Measurements from ENCODE around the gene ZNF528.
A peak's percentile ranks its signal among the peaks of the same experiment; 100 is the strongest.

ZNF528 gene

GRCh38 chr19:52444506-52444905 lies 46.9 kb downstream of the ZNF528 start:
- H3K27ac Mint-ChIP-seq, result no peak overlapping the region
- H3K9me3 Mint-ChIP-seq, result peaks cover 91% of the 10 kb centered on the region
- H3K27me3 Mint-ChIP-seq (ENCODE audit: low read depth, poor library complexity), result peaks cover 3% of the 10 kb centered on the region
- no peaks in the 10 kb centered on the region for H3K4me1 Mint-ChIP-seq
- H3K4me3 Mint-ChIP-seq, result no peak overlapping the region
- DNase-seq, result no peak
- no peaks in the 10 kb centered on the region for H3K36me3 Mint-ChIP-seq (ENCODE audit: low read depth)
- TF ChIP-seq CTCF (IDR thresholded peaks at IDR 0.05), result no peak

GRCh38 chr19:52451241-52451640 lies 53.6 kb downstream of the ZNF528 start:
- no peak overlapping the region for H3K27ac Mint-ChIP-seq
- H3K4me3 Mint-ChIP-seq, result no peak overlapping the region
- peaks cover 91% of the 10 kb centered on the region for H3K9me3 Mint-ChIP-seq
- TF ChIP-seq CTCF (IDR thresholded peaks at IDR 0.05), result no peak
- H3K36me3 Mint-ChIP-seq (ENCODE audit: low read depth), result peaks cover 4% of the 10 kb centered on the region
- no peak for DNase-seq
- peaks cover 5% of the 10 kb centered on the region for H3K27me3 Mint-ChIP-seq (ENCODE audit: low read depth, poor library complexity)
- H3K4me1 Mint-ChIP-seq, result no peaks in the 10 kb centered on the region

GRCh38 chr19:52453324-52454094 lies 55.9 kb downstream of the ZNF528 start, which contains the start of gene ZNF578:
TSS of gene ZNF578 (plus strand) at chr19:52453553. CDS start at chr19:52501846, 48,293 bp downstream.
- Mint-ChIP-seq H3K4me3 (peak within 1 kb of the TSS; percentile 32), H3K4me1 (no peaks in the 10 kb centered on the region)
- TF ChIP-seq CTCF (IDR thresholded peaks at IDR 0.05), result no peak

GRCh38 chr19:52464798-52465470 lies 67.3 kb downstream of the ZNF528 start:
- TF ChIP-seq CTCF (IDR thresholded peaks at IDR 0.05), result peak; percentile 38
- no peak overlapping the region for H3K27ac Mint-ChIP-seq
- peaks cover 92% of the 10 kb centered on the region for H3K9me3 Mint-ChIP-seq
- no peaks in the 10 kb centered on the region for H3K36me3 Mint-ChIP-seq (ENCODE audit: low read depth)
- H3K27me3 Mint-ChIP-seq (ENCODE audit: low read depth, poor library complexity), result no peaks in the 10 kb centered on the region
- H3K4me1 Mint-ChIP-seq, result no peaks in the 10 kb centered on the region
- DNase-seq, result peak; percentile 49
- H3K4me3 Mint-ChIP-seq, result no peak overlapping the region

More at GRCh38 chr19:52453324-52454094, 55.9 kb downstream of the ZNF528 start, which contains the start of gene ZNF578:
- Mint-ChIP-seq H3K36me3 (ENCODE audit: low read depth) (peaks cover 4% of the 10 kb centered on the region), H3K9me3 (peaks cover 92% of the 10 kb centered on the region), H3K27ac (no peak within 1 kb of the TSS), H3K27me3 (ENCODE audit: low read depth, poor library complexity) (peaks cover 5% of the 10 kb centered on the region)
- DNase-seq, result peak; percentile 1

Measured in nephron progenitor cell (in vitro differentiated cells).